H1 (cell line): ENCODE measurements around the gene TRIM44.

ENCODE experiments used
- CHD1 ChIP-seq: IDR thresholded peaks from 2 replicates; pipeline ENCODE4 v1.6.1; 2012; ENCODE audit warnings: low read depth, low read length, improper control_type of control experiment
- CREB1 ChIP-seq: IDR thresholded peaks from 2 replicates; pipeline ENCODE4 v1.6.1; 2012; ENCODE audit warnings: inconsistent platforms
- EP300 ChIP-seq, 2 experiments: IDR thresholded peaks; 1 replicate in 1 of 2; 2 replicates in 1 of 2; pipeline ENCODE4 v1.6.1; 2011 to 2012; ENCODE audit warnings: low read depth in 2 of 2, low read length in 2 of 2, mild to moderate bottlenecking in 2 of 2, borderline replicate concordance in 1 of 2, inconsistent platforms in 1 of 2, moderate library complexity in 1 of 2
- GABPA ChIP-seq: IDR thresholded peaks from 2 replicates; pipeline ENCODE4 v1.6.1; 2011; ENCODE audit warnings: mild to moderate bottlenecking, low read length, moderate library complexity, borderline replicate concordance; ENCODE audit not compliant: insufficient read depth
- HDAC6 ChIP-seq: IDR thresholded peaks from one replicate; pipeline ENCODE4 v1.7.1; 2012; ENCODE audit warnings: low read depth, mild to moderate bottlenecking, inconsistent platforms, low read length, moderate library complexity
- RXRA ChIP-seq: IDR thresholded peaks from 2 replicates; pipeline ENCODE4 v1.6.1; 2011; ENCODE audit warnings: low read depth, mild to moderate bottlenecking, low read length, moderate library complexity; ENCODE audit not compliant: insufficient read depth
- TAF1 ChIP-seq: IDR thresholded peaks from 2 replicates; pipeline ENCODE4 v1.6.1; 2011; ENCODE audit warnings: mild to moderate bottlenecking, low read depth, low read length
- TEAD4 ChIP-seq: IDR thresholded peaks from 2 replicates; pipeline ENCODE4 v1.6.1; 2012; ENCODE audit warnings: low read depth, low read length, inconsistent platforms, mixed read lengths
- TF ChIP-seq, protein P1 (sequence below), 3 experiments: IDR thresholded peaks; 1 replicate in 2 of 3; 2 replicates in 1 of 3; pipeline versions ENCODE4 v1.5.1 to v1.6.1; 2011; ENCODE audit warnings: low read length in 3 of 3, mild to moderate bottlenecking in 3 of 3, inconsistent platforms in 2 of 3, low read depth in 1 of 3, moderate library complexity in 1 of 3; ENCODE audit not compliant: insufficient read depth in 1 of 3; ENCODE audit errors: control extremely low read depth in 1 of 3

- TF ChIP-seq, protein P1, sequence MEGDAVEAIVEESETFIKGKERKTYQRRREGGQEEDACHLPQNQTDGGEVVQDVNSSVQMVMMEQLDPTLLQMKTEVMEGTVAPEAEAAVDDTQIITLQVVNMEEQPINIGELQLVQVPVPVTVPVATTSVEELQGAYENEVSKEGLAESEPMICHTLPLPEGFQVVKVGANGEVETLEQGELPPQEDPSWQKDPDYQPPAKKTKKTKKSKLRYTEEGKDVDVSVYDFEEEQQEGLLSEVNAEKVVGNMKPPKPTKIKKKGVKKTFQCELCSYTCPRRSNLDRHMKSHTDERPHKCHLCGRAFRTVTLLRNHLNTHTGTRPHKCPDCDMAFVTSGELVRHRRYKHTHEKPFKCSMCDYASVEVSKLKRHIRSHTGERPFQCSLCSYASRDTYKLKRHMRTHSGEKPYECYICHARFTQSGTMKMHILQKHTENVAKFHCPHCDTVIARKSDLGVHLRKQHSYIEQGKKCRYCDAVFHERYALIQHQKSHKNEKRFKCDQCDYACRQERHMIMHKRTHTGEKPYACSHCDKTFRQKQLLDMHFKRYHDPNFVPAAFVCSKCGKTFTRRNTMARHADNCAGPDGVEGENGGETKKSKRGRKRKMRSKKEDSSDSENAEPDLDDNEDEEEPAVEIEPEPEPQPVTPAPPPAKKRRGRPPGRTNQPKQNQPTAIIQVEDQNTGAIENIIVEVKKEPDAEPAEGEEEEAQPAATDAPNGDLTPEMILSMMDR (IDR thresholded peaks at IDR 0.05; ENCODE audit: control extremely low read depth in 1 of 3, insufficient read depth in 1 of 3, low read depth in 1 of 3, low read length in 3 of 3), result no peak
- TF ChIP-seq HDAC6 (no peak), CREB1 (no peak), TAF1 (no peak), EP300 (IDR thresholded peaks at IDR 0.05; ENCODE audit: borderline replicate concordance in 1 of 2, low read depth in 2 of 2, low read length in 2 of 2) (no peak), GABPA (no peak), CHD1 (no peak), TEAD4 (no peak), RXRA (no peak)
Measured at GRCh38 chr11:35764417-35764816, 101.8 kb downstream of the TRIM44 start.
